ENCODE data around the gene SMARCA5.
"Not testable (repeated sequence)": the region's sequence is repeated elsewhere in the genome, so short reads cannot be mapped to it uniquely, and the experiment has no call there.

SMARCA5 gene, protein sequence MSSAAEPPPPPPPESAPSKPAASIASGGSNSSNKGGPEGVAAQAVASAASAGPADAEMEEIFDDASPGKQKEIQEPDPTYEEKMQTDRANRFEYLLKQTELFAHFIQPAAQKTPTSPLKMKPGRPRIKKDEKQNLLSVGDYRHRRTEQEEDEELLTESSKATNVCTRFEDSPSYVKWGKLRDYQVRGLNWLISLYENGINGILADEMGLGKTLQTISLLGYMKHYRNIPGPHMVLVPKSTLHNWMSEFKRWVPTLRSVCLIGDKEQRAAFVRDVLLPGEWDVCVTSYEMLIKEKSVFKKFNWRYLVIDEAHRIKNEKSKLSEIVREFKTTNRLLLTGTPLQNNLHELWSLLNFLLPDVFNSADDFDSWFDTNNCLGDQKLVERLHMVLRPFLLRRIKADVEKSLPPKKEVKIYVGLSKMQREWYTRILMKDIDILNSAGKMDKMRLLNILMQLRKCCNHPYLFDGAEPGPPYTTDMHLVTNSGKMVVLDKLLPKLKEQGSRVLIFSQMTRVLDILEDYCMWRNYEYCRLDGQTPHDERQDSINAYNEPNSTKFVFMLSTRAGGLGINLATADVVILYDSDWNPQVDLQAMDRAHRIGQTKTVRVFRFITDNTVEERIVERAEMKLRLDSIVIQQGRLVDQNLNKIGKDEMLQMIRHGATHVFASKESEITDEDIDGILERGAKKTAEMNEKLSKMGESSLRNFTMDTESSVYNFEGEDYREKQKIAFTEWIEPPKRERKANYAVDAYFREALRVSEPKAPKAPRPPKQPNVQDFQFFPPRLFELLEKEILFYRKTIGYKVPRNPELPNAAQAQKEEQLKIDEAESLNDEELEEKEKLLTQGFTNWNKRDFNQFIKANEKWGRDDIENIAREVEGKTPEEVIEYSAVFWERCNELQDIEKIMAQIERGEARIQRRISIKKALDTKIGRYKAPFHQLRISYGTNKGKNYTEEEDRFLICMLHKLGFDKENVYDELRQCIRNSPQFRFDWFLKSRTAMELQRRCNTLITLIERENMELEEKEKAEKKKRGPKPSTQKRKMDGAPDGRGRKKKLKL

DNA sequence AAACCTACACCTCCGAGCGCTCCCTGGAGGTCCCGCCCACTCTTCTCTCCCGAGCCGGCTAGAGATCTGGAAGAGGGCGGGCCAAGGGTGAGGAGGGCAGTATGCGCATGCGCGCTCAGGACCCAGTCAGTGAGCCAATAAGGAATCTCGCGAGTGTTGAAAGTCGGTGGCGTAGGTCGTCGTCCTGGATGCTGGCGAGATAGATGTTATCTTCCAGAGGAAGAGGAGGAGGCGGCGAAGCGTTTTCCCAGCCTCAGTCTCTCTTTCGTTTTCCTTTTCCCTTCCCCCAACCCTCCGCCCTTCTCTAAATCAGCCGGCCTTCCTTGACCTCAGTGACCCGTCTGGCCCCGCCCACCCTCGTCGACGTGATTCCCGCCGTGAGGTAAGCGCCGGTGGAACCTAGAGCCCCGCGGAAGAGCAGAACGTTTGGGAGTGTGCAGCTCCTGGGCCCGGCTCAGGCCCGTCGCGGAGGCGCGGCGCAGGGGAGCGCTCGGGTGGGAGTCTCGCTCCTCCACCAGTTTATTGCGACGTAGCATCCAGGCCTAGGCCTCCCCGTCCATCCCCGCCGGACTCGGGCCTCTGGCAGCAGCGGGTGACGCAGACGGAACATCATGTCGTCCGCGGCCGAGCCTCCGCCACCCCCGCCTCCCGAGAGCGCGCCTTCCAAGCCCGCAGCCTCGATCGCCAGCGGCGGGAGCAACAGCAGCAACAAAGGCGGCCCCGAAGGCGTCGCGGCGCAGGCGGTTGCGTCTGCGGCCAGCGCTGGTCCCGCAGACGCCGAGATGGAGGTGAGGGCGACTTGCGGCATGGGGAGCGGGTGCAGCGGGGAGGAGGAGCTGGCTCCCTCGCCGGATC, at the start of gene SMARCA5:
TSS of gene SMARCA5 (plus strand) at position 389 of the 855 bp plus-strand sequence. CDS start at position 612, 223 bp downstream.
- DNase-seq: peak; percentile 92 to 95

DNA sequence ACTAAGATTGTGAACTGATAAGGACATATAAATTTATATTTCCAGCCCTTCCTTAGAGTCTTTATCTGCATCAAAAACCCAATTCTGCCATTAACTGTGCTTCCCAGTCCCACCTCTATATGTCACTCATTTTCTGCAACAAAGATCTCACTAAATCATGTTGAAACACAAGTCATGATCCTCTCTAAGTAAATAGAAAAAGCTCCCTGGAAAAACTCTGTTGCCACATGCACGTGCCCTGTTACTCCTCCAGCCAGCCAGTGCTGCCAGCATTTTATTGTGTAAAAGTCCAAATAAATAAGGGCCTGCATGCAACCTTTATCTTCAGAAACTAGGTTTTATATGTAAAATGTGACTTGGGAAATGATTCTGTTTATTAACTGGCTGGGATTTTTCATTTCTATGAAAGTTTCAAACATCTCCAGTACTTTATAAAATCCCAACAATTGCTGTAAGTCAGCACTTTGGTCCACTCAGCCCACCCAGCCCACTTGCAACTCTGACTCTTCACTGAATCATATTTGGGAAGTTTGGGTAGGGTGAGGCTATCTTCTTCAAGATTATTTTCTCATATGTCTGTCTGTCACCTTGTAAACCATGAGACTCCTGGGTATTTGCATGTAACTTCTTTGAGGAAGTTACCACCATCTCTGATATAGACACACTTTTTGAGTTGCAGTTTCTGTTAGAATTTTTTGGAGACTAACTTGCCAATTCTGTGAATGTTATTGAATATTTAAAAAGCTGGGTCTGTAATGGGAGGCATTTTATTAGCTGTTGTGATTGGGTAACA, 40.0 kb upstream of the SMARCA5 start:
- no peak for DNase-seq

DNA sequence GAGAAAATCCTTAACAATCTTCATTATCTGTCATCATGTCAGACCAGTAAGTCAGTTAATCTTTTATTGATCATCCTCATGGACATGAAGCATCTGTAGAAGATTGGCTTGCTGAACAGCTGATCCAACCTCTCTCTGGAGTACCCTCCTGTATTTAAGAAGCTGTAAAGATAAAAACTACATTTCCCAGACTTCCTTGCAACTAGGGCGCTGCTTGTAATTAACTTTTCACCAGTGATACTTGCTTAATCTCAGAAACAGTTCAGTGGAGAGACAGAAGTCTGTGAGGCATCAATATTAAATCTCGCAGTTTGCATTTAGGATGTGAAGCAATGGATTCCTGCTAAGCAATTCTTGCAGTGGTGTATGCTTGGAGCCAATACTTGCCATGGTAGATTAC, 36.0 kb upstream of the SMARCA5 start:
- no peak for DNase-seq

DNA sequence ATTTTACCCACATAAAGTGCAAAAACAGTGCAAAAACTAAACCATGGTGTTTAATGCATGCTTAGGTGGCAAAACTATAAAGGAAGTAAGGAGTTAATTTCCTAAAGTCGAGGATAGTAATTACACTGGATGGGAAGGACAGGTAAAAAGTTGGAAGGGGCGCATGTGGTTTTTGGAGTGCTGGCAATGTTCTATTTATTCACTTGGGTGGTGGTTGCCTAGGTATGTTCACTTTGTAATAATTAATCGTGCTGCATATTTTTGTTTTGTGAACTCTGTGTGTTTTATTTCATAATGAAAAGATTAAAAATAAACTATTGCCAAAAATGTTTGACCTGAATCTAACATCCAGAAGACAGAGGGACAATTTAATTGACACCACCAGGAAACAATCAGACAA, 32.1 kb upstream of the SMARCA5 start:
- no peak for DNase-seq

DNA sequence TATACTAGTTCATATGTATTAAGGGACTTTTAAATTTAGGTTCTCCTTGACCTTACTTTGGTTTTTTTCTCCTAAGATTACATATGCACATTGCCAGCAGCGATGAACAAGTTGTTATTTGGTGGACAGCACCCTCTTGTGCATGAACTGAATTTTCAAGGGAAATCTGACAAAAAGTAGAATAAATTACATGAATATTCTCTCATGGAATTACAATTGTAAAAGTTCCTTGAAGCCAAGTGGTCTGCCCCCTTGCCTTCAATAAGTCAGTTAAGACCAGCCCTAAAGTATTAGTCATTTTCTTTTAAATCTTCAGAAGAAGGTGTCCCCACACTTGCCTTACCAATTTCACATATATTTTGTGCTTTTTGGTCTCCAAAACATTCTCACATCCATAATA, 30.7 kb upstream of the SMARCA5 start:
- peak; percentile 8 to 78 for DNase-seq

DNA sequence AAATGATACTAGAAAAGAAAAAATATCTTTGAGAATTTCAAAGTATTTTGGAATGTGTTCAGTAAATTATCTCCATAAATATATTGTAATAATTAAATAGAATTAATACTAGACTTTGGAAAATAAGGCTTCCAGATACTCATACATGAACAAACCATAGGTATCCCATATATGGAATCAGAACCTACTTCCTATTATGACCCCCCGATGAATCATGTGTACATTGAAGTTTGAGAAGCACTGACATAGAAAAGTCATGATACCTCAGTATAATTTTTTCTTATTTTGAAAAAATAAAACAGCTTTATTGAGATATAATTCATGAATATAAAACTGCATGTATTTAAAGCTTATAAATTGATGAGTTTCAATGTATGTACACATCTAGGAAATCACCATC, 27.2 kb upstream of the SMARCA5 start:
- no peak for DNase-seq

DNA sequence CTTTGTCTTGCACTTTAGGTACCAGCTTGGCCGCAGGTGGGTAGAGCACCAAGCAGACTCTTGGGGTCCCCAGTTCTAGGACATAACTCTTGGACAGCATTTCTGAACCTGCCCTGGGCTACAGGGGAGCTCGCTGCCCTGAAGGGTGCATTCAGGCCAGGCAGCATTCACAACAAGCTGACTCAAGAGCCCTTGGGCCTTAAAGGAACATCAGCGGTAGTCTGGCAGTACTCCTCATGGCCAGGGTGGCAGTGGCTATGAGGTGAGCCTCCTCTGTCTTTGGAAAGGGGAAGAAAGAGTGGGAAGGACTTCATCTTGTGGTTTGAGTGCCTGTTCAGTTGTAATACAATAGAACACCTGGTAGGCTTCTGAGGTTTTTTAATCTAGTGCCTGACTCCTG, 24.8 kb upstream of the SMARCA5 start:
- DNase-seq: no peak

DNA sequence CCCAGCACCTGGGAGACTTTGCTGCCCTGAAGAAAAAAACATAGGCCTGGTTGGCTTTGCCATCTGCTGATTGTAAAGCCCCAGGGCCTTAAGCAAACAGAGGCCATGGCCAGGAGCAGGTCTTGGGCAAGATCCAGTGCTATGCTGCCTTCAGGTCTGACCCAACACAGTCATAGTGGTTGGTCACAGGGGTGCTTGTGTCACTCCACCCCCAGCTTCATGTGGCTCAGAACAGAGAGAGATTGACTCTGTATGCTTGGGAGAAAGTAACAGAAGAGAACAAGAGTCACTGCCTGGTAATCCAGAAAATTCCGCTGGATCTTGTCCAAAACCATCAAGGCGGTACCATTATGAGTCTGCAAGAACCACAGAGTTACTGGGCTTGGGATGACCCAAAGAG, 24.4 kb upstream of the SMARCA5 start:
- no peak for DNase-seq

DNA sequence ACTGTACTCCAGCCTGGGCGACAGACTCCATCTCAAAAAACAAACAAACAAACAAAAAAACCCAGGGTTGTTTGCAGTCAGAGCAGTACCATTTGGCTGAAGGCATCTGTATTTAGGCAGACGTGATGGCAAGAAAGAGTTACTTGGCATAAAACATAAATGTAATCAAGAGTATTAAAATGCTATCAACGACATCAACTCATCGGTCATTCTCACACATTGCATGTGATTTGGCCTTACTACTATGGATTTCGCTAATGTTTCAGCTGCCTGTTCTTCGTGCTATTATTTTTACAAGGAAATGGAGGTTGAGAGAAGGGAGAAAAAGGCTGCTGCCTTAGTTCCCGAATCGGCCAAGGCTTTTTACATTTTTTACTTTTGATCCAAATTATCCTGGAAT, 15.5 kb upstream of the SMARCA5 start:
- no peak for DNase-seq

DNA sequence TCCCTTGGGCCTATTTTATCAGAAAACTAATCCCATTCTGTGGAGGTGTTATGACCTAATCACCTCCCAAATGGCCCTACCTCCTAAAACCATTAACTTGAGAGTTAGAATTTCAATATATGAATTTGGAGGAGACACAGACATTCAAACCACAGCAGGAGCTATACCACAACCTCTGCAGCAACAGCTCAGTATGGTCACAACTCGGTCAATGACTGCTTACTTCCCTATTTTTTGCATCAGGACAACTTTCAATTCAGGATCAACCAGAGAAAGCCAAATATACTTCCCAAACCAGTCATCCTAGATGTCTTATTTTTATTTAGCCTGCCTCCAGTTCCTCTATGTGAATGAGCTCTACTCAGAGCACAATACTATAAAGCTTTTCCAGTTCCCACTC, 11.3 kb upstream of the SMARCA5 start:
- DNase-seq: no peak

DNA sequence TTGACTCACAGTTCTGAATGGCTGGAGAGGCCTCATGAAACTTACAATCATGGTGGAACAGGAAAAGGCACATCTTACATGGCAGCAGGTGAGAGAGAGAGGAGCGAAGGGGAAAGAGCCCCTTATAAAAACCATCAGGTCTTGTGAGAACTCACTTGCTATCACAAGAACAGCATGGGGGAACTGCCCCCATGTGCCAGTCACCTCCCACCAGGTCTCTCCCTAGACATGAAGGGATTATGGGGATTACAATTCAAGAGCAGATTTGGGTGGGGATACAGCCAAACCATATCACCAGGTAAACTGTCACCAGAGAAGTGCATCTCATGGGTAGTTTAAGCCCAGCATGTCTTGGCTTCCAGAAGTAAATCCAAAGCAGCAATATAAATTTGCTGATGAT, 7.5 kb upstream of the SMARCA5 start:
- DNase-seq: no peak

DNA sequence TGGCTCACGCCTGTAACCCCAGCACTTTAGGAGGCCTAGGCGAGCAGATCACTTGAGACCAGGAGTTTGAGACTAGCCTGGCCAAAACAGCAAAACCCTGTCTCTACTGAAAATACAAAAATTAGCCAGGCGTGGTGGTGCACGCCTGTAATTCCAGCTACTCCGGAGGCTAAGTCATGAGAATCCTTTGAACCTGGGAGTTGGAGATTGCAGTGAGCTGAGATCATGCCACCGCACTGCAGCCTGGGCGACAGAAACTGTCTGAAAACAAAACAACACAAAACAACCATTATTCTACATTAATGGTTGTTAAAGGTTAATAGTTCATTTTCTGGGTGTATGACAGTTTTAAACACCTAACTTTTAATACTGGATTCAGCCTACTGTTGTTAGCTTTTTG, 1.6 kb upstream of the SMARCA5 start:
- DNase-seq: no peak

DNA sequence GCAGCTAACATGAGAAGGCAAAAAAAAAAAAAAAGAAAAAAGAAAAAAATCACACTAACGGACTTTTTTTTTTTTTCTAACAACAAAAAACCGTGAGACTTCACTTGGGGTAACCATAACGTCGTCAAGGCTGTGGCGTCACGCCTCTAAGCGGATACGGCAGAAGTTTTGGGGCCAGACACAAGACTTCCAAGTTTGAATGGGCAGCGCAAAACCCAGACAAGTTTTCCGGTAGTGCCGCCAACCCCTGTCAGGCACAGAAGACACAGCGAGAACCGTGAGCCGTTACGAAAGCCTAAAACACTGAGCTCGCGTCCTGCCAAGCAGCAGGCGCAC, 556 bp upstream of the SMARCA5 start:
- no peak for DNase-seq

DNA sequence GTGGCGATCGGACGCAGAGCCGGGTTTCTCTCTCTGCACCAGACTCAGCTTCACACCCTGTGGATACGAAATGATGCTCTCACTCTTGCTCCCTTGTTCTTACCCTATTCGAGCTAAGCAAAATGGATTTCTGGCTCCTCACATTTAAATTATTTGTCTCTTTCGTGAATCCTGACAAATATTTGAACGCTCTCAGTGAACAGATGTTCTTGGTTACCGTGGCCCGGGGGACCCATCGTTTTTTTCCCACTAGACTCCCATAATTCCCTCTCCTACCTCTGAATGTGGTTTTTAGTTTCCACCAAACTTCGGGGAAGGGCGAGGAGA, 630 bp downstream of the SMARCA5 start:
- DNase-seq: no peak

DNA sequence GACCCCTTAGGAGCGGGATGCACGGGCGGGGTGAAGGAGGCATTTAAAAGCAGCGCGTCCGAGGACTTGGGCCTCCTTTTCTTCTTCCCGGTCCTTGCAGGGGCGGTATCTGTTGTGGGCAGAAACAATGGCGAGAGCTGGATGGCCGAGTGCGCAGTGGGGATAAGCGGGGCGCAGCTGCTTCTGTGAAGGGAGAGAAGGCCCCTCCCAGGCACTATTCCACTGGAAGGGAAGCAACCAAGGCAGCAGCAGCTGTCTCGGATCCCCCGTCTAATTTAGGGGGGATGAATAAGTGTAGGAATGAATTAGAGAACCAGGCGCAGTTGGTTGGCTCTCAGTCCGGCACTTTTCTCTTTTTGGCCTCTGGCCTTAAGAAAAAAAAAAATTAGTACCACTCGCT, 995 bp downstream of the SMARCA5 start:
- DNase-seq: peak; percentile 29 to 33

DNA sequence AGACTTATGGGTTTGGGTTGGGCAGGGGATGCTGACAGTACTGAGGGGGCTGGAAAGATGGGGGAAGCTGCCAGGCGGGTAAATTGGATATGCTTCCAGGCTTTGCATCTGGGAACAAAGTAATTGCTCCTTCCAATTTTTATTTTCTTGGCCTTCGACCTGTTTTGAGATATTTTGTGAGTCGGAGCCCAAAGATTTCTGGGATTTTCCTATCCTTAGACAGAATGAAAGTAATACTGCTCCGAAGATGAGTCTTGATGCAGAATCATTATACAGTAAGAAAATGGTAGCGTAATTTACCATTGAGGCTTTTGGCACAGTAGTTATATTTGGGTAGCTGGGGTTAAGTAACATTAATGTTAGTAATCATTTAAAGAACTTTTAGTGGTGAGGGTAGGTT, 1.4 kb downstream of the SMARCA5 start:
- DNase-seq: no peak

DNA sequence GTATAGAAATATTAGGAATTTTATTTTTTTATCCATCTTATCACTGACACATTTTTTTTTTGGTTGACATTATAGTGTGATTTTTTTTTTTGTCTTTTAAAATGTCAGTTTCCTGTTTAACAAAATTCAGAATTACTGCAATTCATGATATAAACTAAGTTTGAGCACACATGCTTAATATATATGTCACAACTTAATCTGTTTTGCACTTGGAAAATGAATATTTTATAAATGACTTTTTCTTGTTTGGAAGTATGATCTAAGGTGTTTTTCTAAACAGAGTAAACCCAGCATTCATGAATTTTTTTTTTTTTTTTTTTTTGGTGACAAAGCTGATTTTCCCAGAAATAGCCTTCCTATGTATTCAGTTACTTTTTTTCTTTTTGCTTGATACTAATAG, 2.4 kb downstream of the SMARCA5 start:
- no peak for DNase-seq

DNA sequence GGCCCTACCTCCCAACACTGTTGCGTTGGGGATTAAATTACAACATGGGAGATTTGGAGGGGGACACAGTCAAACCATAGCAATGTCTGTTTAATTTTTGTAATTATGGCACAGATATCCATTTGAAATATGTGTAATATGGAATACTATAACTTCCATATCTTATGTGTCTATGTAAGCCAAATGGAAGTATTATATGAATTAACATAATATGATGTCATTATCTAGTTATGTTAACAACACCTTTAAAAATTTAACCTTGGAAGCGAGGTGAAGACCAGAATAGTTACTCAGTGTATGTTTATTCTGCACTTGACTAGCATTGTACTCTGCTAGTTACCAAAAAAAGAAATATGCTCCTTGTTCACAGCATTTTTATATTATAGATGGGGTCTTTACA, 4.3 kb downstream of the SMARCA5 start:
- DNase-seq: no peak

DNA sequence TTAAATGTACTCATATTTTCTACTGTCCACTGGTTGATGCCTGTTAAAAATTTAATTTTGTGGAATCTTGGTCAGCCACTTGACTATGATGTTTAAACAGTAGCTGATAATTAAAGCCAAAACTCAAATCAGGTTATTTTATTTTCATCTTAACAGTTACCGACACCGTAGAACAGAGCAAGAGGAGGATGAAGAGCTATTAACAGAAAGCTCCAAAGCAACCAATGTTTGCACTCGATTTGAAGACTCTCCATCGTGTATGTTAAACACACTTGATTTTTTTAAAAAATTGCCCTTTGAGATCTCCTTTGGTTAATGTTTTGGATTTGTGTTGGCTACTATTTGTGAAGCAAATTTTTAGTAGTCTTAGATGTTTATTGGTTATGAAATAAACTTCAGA, 10.7 kb downstream of the SMARCA5 start:
- DNase-seq: no peak

DNA sequence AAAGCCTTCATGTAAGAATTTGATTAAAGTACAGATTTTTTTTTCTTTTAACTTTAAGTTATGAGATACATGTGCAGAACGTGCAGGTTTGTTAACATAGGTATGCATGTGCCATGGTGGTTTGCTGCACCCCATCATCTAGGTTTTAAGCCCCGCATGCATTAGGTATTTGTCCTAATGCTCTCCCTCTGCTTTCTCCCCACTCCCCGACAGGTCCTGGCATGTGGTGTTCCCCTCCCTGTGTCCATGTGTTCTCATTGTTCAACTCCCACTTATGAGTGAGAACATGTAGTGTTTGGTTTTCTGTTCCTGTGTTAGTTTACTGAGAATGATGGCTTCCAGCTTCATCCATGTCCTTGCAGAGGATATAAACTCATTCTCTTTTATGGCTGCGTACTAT, 14.5 kb downstream of the SMARCA5 start:
- DNase-seq: not testable (repeated sequence)

DNA sequence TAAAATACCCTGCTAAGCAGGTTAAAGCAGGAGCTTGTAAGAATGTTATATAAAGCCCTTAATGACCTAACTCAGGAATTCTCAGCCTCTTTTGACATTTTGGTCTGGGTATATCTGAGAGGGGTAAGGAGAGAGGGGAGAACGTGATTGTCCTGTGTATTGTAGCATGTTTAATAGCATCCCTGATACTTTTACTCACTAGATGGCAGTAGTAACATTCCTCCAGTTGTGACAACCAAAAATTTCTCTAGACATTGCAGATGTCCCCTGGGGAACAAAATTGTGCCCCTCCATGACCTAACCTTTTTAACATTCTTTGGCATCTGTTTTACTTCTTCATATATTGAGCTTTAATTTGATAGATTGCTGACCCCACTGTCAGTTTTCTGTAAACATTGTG, 17.9 kb downstream of the SMARCA5 start:
- no peak for DNase-seq

DNA sequence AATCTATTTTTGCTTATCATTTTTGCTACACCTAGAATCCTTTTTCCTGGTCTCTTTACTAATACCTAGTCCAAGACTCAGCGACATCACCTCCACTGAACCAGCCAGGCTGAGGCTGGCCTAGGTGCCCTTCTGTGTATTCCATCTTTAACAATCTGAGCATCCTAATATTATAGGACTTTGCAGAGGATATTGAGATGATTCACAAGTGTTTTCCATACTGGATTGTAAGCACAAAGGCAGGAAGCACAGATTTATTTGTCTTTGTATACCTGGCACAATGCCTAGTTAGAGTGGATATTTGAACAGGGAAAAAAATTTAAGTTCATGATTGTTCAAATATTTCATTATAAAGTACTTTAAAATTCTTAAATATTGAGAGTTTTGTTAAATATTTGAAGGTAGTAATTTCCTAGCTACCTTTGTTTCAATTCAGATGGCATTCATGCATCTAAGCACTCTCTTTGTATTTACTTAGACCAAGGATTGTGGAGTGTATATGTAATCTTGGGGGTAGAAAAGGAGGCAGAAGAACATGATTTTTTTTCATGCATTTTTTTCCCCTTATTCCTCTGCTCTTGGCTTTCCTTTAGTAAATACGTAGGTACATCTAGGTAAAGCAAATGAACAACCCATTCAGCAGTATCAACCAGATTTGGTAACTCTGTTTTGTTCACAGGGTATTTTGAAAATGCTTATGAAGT, 18.4 kb downstream of the SMARCA5 start:
- DNase-seq: no peak
